ENCODE data around the gene PRPF40A. TPM values are rescaled to one million over a fixed set of nuclear protein-coding genes. Genes with fewer than 3 reads are reported as not detected.

The PRPF40A gene
- polyA plus RNA-seq, 1 donor (not counting 4 experiments of a cell fraction or from before 2014, with no cell fraction given) = 104 TPM

GRCh38 chr2:152648336-152648735 lies 68.9 kb downstream of the PRPF40A start:
- H3K36me3 ChIP-seq (ENCODE audit: control insufficient read depth in 2 of 2, extremely low read depth in 1 of 2, insufficient read depth in 2 of 2, low read length in 2 of 2) = peaks cover 3 to 19% of the 10 kb centered on the region in 2 experiments
- no peak overlapping the region for H3K4me3 ChIP-seq (ENCODE audit: control insufficient read depth in 2 of 3, extremely low read depth in 1 of 3, insufficient read depth in 2 of 3, low read depth in 1 of 3, low read length in 3 of 3)
- no peaks in the 10 kb centered on the region for H3K9me3 ChIP-seq (ENCODE audit: control insufficient read depth, low read depth, low read length)
- H3K79me2 ChIP-seq (ENCODE audit: control insufficient read depth, insufficient read depth, low read length) = no peaks in the 10 kb centered on the region
- no peak overlapping the region for H3K9ac ChIP-seq (ENCODE audit: control insufficient read depth, extremely low read depth, insufficient read depth, low read length)
- H3K4me2 ChIP-seq (ENCODE audit: control insufficient read depth, extremely low read depth, insufficient read depth, low read depth, low read length) = no peak overlapping the region
- no peak for TF ChIP-seq EZH2 (IDR thresholded peaks at IDR 0.05; ENCODE audit: low read length)
- TF ChIP-seq CTCF (optimal IDR thresholded peaks at IDR 0.05 in 1 of 3, IDR thresholded peaks at IDR 0.05 in 1 of 3, conservative IDR thresholded peaks at IDR 0.05 in 1 of 3; ENCODE audit: extremely low read depth in 1 of 3, insufficient read depth in 2 of 3, low read length in 3 of 3) = peak in 1 of 3 experiments; percentile 32
- no peaks in the 10 kb centered on the region for H3K9me1 ChIP-seq (ENCODE audit: control insufficient read depth, extremely low read depth, insufficient read depth, low read length)
- H3K4me1 ChIP-seq (ENCODE audit: control insufficient read depth, extremely low read depth, insufficient read depth, low read length) = peaks cover 10% of the 10 kb centered on the region
- no peak overlapping the region for H2AFZ ChIP-seq (ENCODE audit: control insufficient read depth, low read length)
- no peaks in the 10 kb centered on the region for H4K20me1 ChIP-seq (ENCODE audit: control insufficient read depth, extremely low read depth, insufficient read depth, low read length)
- dilution Hi-C loops (cut with MboI; ENCODE audit: extremely low pct_ligation_motif_present, low sequenced_read_pairs) = no loop called here
- no peak for FAIRE-seq
- no peaks in the 10 kb centered on the region for H3K27me3 ChIP-seq (ENCODE audit: control insufficient read depth, extremely low read depth, insufficient read depth, low read length)
- no peak overlapping the region for H3K27ac ChIP-seq (ENCODE audit: control insufficient read depth, insufficient read depth, low read length)
- DNase-seq (ENCODE audit: low read depth, low spot score) = no peak

GRCh38 chr2:152647552-152647951 lies 69.7 kb downstream of the PRPF40A start:
- FAIRE-seq = no peak
- TF ChIP-seq EZH2 (IDR thresholded peaks at IDR 0.05; ENCODE audit: low read length) (no peak), CTCF (optimal IDR thresholded peaks at IDR 0.05 in 1 of 3, IDR thresholded peaks at IDR 0.05 in 1 of 3, conservative IDR thresholded peaks at IDR 0.05 in 1 of 3; ENCODE audit: extremely low read depth in 1 of 3, insufficient read depth in 2 of 3, low read length in 3 of 3) (no peak)
- H3K79me2 ChIP-seq (ENCODE audit: control insufficient read depth, insufficient read depth, low read length) = no peaks in the 10 kb centered on the region
- peaks cover 6 to 21% of the 10 kb centered on the region in 2 experiments for H3K36me3 ChIP-seq (ENCODE audit: control insufficient read depth in 2 of 2, extremely low read depth in 1 of 2, insufficient read depth in 2 of 2, low read length in 2 of 2)
- H4K20me1 ChIP-seq (ENCODE audit: control insufficient read depth, extremely low read depth, insufficient read depth, low read length) = no peaks in the 10 kb centered on the region
- H3K4me2 ChIP-seq (ENCODE audit: control insufficient read depth, extremely low read depth, insufficient read depth, low read depth, low read length) = no peak overlapping the region
- H3K9me1 ChIP-seq (ENCODE audit: control insufficient read depth, extremely low read depth, insufficient read depth, low read length) = no peaks in the 10 kb centered on the region
- dilution Hi-C loops (cut with MboI; ENCODE audit: extremely low pct_ligation_motif_present, low sequenced_read_pairs) = no loop called here
- DNase-seq (ENCODE audit: low read depth, low spot score) = no peak
- no peak overlapping the region for H3K9ac ChIP-seq (ENCODE audit: control insufficient read depth, extremely low read depth, insufficient read depth, low read length)
- H3K4me1 ChIP-seq (ENCODE audit: control insufficient read depth, extremely low read depth, insufficient read depth, low read length) = peaks cover 10% of the 10 kb centered on the region
- no peaks in the 10 kb centered on the region for H3K27me3 ChIP-seq (ENCODE audit: control insufficient read depth, extremely low read depth, insufficient read depth, low read length)
- no peak overlapping the region for H3K27ac ChIP-seq (ENCODE audit: control insufficient read depth, insufficient read depth, low read length)
- no peak overlapping the region for H3K4me3 ChIP-seq (ENCODE audit: control insufficient read depth in 2 of 3, extremely low read depth in 1 of 3, insufficient read depth in 2 of 3, low read depth in 1 of 3, low read length in 3 of 3)
- H2AFZ ChIP-seq (ENCODE audit: control insufficient read depth, low read length) = no peak overlapping the region
- no peaks in the 10 kb centered on the region for H3K9me3 ChIP-seq (ENCODE audit: control insufficient read depth, low read depth, low read length)

All from keratinocyte (primary cell).